Breast epithelium (tissue), 4 donors: ENCODE data around the gene NAALAD2. TPM values are rescaled to one million over a fixed set of nuclear protein-coding genes. Genes with fewer than 3 reads are reported as not detected.

Source experiments
- DNase-seq, 2 donors: peaks; one replicate each; pipeline ENCODE4 v3.0.0-alpha.2; 2019; ENCODE audit warnings: low spot score in 2 of 2
- H3K27ac ChIP-seq, 2 donors: fragments of 200-600 bp; sonication (generic) in 1 of 2; one replicate each; pipeline ENCODE4 v1.5.1; 2016 to 2019; ENCODE audit warnings: mild to moderate bottlenecking in 1 of 2
- H3K27me3 ChIP-seq, 2 donors: fragments of 200-600 bp; sonication (generic) in 1 of 2; one replicate each; pipeline versions ENCODE4 v1.5.1 to v1.6.0; 2017 to 2019; ENCODE audit warnings: control low read depth in 1 of 2, mild to moderate bottlenecking in 1 of 2
- H3K36me3 ChIP-seq: fragments of 200-600 bp; one replicate; pipeline ENCODE4 v1.5.1; 2019
- H3K4me1 ChIP-seq, 2 donors: fragments of 200-600 bp; sonication (generic); one replicate each; pipeline ENCODE4 v1.5.1; 2016 to 2019; ENCODE audit warnings: control low read depth in 1 of 2
- H3K4me3 ChIP-seq, 3 donors: fragments of 200-600 bp; sonication (generic); 1 replicate in 2 of 3; 2 replicates in 1 of 3; pipeline ENCODE4 v1.5.1; 2016 to 2019; ENCODE audit warnings: mild to moderate bottlenecking in 3 of 3, moderate library complexity in 2 of 3
- H3K9me3 ChIP-seq, 2 donors: fragments of 200-600 bp; sonication (generic) in 1 of 2; one replicate each; pipeline ENCODE4 v1.5.1; 2016 to 2019; ENCODE audit warnings: control low read depth in 1 of 2
- POLR2A ChIP-seq: fragments of 450-650 bp; IDR thresholded peaks from one replicate; pipeline ENCODE4 v1.6.1; 2016; ENCODE audit warnings: antibody characterized with exemption, mild to moderate bottlenecking, moderate library complexity
- POLR2AphosphoS5 ChIP-seq, 3 donors: sonication (generic); formaldehyde crosslinking; IDR thresholded peaks; one replicate each; pipeline ENCODE4 v1.6.1; 2017; ENCODE audit warnings: antibody characterized with exemption in 3 of 3
- intact Hi-C: fragments of 100-400 bp; cut with DNase I; formaldehyde crosslinking; loops from one replicate; pipeline ENCODE4 v1.15.1; 2023; ENCODE audit warnings: low total_unique reads
- total RNA-seq, 3 donors: library from RNA; depleted of rRNA; stranded (reverse); fragments of >200 nt; gene quantifications; one replicate each; pipeline ENCODE4 v1.1.0, GENCODE V29; 2016
- TF ChIP-seq, protein P1 (sequence below), 3 donors: fragments of 450-650 bp; IDR thresholded peaks; one replicate each; pipeline ENCODE4 v1.5.1; 2016 to 2017; ENCODE audit warnings: antibody characterized with exemption in 3 of 3, mild to moderate bottlenecking in 3 of 3, moderate library complexity in 3 of 3

The NAALAD2 gene
- total RNA-seq, 3 donors from 2014 or later: 0.98 to 3.8 (median 1.8) TPM

DNA sequence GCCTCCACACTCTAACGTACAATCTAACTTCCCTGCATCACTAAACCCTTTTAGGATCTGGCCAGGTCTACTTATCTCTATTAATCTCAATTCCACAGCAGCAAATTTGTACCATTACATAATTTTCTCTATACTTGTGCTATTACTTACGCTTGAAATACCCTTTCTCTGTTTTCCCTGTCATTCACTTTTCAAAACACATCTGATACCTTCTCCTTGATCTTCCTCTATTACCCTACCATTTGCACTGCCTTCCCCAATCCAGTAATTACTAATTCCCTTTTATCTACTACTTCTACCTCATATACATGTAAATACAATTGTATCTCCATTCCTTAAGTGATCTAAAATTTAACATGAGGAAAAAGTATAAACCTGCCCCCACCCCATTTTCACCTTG, 74.4 kb downstream of the NAALAD2 start:
- no peak for TF ChIP-seq POLR2AphosphoS5 (IDR thresholded peaks at IDR 0.05)
- no peak for TF ChIP-seq POLR2A
- H3K36me3 ChIP-seq: no peaks in the 10 kb centered on the region
- intact Hi-C loops: no loop called here

DNA sequence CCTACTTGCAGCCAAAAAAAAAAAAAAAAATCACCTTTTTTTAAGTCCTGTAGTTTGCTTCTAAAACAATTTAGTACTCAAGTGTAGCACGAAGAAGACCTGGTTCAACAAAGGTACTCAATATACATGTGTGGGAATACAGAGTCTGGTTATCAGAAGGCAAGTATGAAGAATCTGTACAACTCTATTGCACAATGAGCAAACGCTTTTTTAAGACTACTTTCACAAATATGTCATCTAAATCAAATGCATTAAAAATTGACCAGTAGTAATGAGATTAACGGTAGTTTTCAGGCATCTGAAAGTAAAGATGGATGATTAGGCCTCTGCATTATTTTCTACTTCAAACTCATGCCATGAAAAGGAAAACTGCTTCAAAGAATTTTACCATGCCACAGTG, 78.9 kb downstream of the NAALAD2 start:
- no peaks in the 10 kb centered on the region for H3K27me3 ChIP-seq
- H3K36me3 ChIP-seq: no peaks in the 10 kb centered on the region
- no peaks in the 10 kb centered on the region for H3K9me3 ChIP-seq
- no peaks in the 10 kb centered on the region for H3K4me1 ChIP-seq
- intact Hi-C loops: no loop called here
- H3K4me3 ChIP-seq: no peak overlapping the region
- TF ChIP-seq POLR2AphosphoS5 (IDR thresholded peaks at IDR 0.05): no peak
- DNase-seq: no peak
- no peak overlapping the region for H3K27ac ChIP-seq

More for the DNA sequence above, 74.4 kb downstream of the NAALAD2 start:
- Histone ChIP-seq H3K4me3 (no peak overlapping the region), H3K27me3 (no peaks in the 10 kb centered on the region), H3K4me1 (no peaks in the 10 kb centered on the region), H3K27ac (no peak overlapping the region), H3K9me3 (no peaks in the 10 kb centered on the region)
- no peak for DNase-seq

DNA sequence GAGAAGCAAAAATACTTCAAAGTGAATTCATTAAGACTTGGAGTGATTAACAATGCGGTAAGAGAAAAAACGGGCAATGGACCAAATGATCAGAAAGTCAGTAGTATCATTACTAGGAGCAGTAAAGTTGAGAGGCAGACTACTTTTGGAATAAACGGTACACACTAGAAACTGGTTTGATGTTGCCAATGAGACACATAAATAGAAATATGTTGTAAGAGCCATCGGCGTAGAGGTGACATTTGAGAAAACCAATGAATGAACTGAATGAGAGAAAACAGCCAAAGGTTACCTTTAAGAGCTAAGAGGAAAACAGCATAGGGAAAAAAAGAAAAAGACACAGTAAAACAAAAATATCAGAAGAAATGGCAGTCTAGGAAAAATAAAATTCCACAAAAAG, 82.1 kb downstream of the NAALAD2 start:
- DNase-seq: no peak
- TF ChIP-seq POLR2A (no peak), POLR2AphosphoS5 (IDR thresholded peaks at IDR 0.05) (no peak)
- TF ChIP-seq, protein P1, sequence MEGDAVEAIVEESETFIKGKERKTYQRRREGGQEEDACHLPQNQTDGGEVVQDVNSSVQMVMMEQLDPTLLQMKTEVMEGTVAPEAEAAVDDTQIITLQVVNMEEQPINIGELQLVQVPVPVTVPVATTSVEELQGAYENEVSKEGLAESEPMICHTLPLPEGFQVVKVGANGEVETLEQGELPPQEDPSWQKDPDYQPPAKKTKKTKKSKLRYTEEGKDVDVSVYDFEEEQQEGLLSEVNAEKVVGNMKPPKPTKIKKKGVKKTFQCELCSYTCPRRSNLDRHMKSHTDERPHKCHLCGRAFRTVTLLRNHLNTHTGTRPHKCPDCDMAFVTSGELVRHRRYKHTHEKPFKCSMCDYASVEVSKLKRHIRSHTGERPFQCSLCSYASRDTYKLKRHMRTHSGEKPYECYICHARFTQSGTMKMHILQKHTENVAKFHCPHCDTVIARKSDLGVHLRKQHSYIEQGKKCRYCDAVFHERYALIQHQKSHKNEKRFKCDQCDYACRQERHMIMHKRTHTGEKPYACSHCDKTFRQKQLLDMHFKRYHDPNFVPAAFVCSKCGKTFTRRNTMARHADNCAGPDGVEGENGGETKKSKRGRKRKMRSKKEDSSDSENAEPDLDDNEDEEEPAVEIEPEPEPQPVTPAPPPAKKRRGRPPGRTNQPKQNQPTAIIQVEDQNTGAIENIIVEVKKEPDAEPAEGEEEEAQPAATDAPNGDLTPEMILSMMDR (IDR thresholded peaks at IDR 0.05): no peak
- no peak overlapping the region for H3K4me3 ChIP-seq
- H3K4me1 ChIP-seq: no peaks in the 10 kb centered on the region
- no peaks in the 10 kb centered on the region for H3K9me3 ChIP-seq
- H3K27ac ChIP-seq: no peak overlapping the region
- H3K36me3 ChIP-seq: no peaks in the 10 kb centered on the region
- H3K27me3 ChIP-seq: no peaks in the 10 kb centered on the region
- intact Hi-C loops: no loop called here

DNA sequence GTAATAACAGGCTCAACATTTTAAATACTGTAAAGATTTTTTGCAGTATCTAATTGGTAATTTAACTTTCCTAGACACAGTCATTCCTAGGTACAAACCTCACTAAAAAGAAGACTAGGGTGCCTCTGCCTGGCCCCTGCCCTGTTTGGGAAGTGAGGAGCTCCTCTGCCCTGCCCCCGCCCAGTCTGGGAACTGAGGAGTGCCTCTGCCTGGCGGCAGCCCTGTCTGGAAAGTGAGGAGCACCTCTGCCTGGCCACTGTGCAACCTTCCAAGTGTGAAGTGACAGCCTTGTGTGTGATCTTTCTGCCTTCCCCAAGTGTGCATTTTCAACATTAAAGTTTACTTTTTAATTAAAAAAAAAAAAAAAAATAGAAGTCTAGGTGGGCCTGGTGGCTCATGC, 84.1 kb downstream of the NAALAD2 start:
- no peak overlapping the region for H3K27ac ChIP-seq
- H3K4me1 ChIP-seq: no peaks in the 10 kb centered on the region
- no peaks in the 10 kb centered on the region for H3K9me3 ChIP-seq
- no peak overlapping the region for H3K4me3 ChIP-seq
- no peak for DNase-seq
- H3K36me3 ChIP-seq: no peaks in the 10 kb centered on the region
- intact Hi-C loops: no loop called here
- TF ChIP-seq POLR2A (no peak), POLR2AphosphoS5 (IDR thresholded peaks at IDR 0.05) (no peak)
- TF ChIP-seq, protein P1 (IDR thresholded peaks at IDR 0.05): no peak
- no peaks in the 10 kb centered on the region for H3K27me3 ChIP-seq

DNA sequence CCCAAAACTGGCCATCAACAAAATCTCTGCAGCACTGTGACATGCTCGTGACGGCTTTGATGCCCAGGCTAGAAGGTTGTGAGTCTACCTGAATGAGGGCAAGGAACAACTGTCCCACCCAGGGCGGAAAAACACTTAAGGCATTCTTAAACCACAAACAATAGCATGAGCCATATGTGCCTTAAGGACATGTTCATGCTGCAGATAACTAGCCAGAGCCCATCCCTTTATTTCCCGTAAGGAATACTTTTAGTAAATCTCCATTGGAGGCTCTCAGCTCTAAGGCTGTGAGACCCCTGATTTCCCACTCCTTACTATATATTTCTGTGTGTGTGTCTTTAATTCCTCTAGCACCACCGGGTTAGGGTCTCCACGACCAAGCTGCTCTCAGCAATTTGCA, 85.0 kb downstream of the NAALAD2 start:
- H3K4me3 ChIP-seq: no peak overlapping the region
- H3K27me3 ChIP-seq: no peaks in the 10 kb centered on the region
- H3K4me1 ChIP-seq: no peaks in the 10 kb centered on the region
- TF ChIP-seq, protein P1 (IDR thresholded peaks at IDR 0.05): no peak
- TF ChIP-seq POLR2A: no peak
- no peak for TF ChIP-seq POLR2AphosphoS5 (IDR thresholded peaks at IDR 0.05)
- no peaks in the 10 kb centered on the region for H3K36me3 ChIP-seq
- no peaks in the 10 kb centered on the region for H3K9me3 ChIP-seq
- no peak overlapping the region for H3K27ac ChIP-seq
- intact Hi-C loops: no loop called here
- DNase-seq: no peak

DNA sequence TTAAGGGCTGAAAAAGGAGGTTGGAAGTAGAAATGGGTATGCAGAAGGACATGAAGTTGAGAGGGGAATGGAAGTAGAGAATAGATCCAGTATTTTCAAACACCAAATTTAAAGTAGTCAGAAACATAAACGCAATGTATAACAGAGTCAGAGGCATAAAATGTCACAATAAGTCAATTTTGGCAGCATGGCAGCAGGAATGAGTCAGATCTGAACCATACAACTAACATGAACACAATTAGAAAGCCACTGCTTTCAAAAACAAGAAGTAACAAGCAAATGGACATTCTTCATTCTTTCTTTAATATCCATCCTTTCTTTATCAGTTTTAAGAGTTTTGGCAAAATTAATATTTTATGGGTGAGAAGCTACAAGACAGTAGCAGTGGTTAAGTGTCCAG, 85.9 kb downstream of the NAALAD2 start:
- intact Hi-C loops: no loop called here
- no peaks in the 10 kb centered on the region for H3K9me3 ChIP-seq
- DNase-seq: no peak
- H3K27me3 ChIP-seq: no peaks in the 10 kb centered on the region
- TF ChIP-seq POLR2AphosphoS5 (IDR thresholded peaks at IDR 0.05) (no peak), POLR2A (no peak)
- TF ChIP-seq, protein P1 (IDR thresholded peaks at IDR 0.05): no peak
- H3K4me1 ChIP-seq: no peaks in the 10 kb centered on the region
- H3K36me3 ChIP-seq: no peaks in the 10 kb centered on the region
- H3K4me3 ChIP-seq: no peak overlapping the region
- H3K27ac ChIP-seq: no peak overlapping the region
